NCI-H2171 treated with DMSO at 0.1 percent for 48 hours (cell line): ENCODE results near the gene PTGS1.
A peak's percentile ranks its signal among the peaks of the same experiment; 100 is the strongest.
"Not testable (repeated sequence)": the region's sequence is repeated elsewhere in the genome, so short reads cannot be mapped to it uniquely, and the experiment has no call there.

ENCODE experiments used
- DNase-seq: peaks from one replicate; lab custom pipeline; 2025; lab: John Stamatoyannopoulos, UW

The PTGS1 gene

DNA sequence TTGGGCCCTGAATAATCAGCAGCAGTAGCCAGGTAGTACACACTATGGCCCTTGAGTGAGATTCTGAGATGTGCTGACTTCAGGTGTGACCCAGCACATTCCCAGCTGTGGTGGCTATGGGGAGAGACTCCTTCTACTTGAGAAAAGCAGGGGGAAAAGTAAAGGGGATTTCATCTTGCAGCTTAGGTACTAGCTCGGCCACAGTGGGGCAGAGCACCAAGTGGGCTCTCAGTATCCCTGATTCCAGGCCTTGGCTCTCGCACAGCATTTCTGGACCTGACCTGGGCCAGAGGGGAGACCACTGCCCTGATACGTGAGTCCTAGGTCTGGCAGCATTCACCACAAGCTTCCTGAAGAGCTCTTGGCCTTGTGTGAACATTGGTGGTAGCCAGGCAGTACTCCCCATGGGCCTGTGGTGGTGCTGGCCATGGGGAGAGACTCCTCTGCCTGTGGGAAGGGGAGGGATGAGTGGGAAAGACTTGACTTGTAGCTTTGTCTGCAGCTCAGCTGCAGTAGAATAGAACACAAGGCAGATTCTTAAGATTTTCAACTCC is 27.6 kb downstream of the PTGS1 start:
- DNase-seq: no peak

DNA sequence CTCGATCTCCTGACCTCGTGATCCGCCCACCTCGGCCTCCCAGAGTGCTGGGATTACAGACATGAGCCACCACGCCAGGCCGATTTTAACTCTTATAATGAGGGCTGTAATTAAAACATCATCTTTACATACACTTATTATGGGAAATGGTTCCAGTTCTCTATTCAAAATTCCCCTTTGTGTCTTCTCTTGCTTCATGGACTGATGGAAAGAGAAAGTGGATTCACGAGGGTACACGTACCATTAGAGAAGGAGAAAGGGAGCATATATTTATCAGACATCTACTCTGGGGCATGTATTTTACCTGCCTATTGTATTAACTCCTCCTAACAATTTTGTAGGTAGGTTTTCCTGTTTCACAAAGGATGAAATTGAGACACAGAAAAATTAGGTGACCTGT is 31.1 kb downstream of the PTGS1 start:
- DNase-seq: no peak

DNA sequence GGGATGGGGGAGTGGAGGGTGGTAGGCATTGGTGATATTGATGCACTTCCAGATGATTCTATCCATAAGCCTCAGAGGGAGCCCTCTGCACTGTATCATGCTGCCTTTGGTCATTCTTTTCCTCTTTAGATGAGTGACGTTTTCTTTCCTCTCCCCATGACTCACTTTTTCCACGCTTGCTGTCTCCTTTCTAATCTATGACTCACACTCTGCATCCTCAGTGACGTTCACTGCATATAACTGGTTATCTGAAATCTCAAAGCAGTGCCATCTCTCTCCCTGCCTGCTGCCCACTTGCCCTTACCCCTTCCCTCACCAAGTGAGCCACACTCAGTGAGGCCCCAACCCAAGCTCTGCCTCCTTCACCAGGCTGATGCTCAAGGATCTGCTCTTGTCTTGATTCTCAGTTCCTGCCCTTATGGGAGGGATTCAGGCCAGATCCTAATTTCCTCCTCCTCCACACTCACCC is 31.6 kb downstream of the PTGS1 start:
- DNase-seq: no peak

DNA sequence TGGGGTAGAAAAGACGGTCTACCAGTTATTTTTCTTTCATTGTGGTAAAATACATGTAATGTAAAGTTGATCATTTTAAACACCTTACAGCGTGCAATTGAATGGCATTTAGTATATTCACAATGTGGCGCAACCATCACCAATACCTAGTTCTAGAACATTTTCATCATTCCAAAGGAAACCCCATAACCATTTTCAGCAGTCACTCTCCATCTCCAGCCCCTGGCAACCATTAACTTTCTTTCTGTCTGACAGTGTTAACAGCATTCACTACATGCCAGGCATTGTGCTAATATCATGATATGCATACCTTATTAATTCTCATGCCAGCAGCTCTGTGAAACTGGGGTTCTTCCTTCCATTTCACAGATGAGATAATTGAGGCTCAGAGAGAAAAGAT is 32.0 kb downstream of the PTGS1 start:
- no peak for DNase-seq

DNA sequence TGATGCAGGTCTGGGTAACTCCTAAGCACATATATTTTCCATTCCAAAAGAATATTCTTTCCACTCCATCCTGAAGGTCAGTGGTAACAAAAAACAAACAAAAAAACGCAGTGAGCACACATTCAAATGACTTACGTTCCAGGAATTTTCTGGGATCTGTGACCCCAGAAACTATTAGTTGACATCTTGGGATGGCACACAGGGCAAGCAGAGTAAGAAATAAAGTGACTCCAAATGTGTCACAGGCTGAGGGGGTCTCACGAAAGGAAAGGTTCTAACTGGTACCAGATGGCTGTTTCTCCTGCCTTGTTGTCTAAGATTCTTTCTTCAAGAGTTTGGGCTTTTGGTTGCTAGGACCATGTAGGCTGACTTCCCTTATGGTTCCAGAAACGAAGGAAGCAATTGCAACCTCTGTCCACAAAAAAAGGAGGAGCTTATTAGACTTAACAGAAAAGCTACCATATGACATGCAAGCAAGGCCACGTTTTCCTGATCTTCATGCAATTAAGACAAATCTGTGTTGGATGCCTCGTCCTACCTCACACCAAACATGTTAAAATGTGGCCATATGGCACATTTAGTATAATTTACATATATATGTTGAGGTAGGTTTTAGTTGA is 32.7 kb downstream of the PTGS1 start:
- no peak for DNase-seq

DNA sequence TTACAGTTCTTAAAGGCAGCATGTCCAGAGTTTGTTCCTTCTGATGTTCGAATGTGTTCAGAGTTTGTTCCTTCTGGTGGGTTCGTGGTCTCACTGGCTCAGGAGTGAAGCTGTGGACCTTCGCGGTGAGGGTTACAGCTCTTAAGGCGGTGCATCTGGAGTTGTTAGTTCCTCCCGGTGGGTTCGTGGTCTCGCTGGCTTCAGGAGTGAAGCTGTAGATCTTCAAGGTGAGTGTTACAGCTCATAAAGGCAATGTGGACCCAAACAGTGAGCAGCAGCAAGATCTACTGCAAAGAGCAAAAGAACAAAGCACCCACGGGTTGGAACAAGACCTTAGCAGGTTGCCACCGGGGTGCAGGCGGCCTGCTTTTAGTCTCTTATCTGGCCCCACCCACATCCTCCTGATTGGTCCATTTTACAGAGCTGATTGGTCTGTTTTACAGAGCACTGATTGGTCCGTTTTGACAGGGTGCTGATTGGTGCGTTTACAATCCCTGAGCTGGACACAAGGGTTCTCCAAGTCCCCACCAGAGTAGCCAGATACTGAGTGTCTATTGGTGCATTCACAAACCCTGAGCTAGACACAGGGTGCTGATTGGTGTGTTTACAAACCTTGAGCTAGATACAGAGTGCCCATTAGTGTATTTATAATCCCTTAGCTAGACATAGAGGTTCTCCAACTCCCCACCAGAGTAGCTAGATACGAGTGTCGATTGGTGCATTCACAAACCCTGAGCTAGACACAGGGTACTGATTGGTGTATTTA is 34.7 kb downstream of the PTGS1 start:
- not testable (repeated sequence) for DNase-seq

DNA sequence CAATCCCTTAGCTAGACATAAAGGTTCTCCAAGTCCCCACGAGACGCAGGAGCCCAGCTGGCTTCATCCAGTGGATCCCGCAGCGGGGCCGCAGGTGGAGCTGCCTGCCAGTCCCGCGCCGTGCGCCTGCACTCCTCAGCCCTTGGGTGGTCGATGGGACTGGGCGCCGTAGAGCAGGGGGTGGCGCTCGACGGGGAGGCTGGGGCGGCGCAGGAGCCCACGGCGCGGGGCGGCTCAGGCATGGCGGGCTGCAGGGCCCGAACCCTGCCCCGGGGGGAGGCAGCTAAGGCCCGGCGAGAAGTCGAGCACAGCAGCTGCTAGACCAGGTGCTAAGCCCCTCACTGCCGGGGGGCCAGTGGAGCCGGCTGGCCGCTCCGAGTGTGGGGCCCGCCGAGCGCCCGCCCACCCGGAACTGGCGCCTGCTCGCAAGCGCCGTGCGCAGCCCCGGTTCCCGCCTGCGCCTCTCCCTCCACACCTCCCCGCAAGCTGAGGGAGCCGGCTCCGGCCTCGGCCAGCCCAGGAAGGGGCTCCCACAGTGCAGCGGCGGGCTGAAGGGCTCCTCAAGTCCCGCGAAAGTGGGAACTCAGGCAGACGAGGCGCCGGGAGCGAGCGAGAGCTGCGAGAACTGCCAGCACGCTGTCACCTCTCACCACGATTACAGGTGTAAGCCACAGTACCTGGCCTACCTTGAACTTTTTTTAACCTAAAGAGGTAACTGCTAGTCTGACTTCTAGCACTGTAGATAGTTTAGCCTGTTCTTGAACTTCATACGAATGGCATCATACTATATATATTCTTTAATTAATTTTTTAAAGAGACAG is 35.5 kb downstream of the PTGS1 start:
- no peak for DNase-seq

DNA sequence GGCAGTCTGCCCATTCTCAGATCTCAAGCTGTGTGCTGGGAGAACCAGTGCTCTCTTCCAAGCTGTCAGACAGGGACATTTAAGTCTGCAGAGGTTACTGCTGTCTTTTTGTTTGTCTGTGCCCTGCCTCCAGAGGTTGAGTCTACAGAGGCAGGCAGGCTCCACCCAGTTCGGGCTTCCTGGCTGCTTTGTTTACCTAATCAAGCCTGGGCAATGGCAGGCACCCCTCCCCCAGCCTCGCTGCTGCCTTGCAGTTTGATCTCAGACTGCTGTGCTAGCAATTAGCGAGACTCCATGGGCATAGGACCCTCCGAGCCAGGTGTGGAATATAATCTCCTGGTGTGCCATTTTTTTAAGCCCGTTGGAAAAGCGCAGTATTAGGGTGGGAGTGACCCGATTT is 43.3 kb downstream of the PTGS1 start:
- DNase-seq: peak; percentile 72

DNA sequence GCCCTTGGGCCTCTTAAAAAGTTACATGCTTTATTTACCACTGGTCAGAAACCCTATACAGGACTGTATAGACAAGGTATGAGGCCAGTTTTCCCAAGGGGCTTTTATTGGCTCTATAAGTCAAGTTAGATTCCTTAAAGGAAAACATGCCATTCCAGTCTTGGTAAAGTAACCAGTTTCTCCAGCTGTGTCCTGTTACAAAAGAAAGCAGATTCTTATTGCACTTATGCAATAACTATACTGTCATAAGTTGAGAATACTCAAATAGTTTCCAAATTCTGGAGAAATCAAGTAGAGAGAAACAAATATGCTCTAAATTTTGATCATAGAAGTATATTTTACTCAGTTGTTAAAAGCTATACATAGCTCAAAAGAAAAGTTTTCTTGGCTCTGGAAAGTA is 47.2 kb downstream of the PTGS1 start:
- no peak for DNase-seq

DNA sequence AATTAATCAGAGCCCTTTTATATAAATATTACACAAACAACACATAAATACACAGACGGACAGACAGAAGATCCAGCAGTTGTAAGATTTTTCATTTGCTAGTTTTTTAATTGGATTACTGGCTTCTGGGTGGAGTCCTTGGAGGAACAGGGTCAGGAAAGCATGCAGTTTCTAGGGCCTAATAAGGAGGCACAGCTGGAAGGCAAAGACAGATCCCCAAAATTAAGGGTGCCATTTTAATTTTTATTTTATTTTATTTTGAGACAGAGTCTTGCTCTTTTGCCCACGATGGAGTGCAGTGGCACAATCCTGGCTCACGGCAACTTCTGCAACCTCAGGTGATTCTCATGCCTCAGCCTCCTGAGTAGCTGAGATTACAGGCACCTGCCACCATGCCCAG is 49.5 kb downstream of the PTGS1 start:
- DNase-seq: no peak

DNA sequence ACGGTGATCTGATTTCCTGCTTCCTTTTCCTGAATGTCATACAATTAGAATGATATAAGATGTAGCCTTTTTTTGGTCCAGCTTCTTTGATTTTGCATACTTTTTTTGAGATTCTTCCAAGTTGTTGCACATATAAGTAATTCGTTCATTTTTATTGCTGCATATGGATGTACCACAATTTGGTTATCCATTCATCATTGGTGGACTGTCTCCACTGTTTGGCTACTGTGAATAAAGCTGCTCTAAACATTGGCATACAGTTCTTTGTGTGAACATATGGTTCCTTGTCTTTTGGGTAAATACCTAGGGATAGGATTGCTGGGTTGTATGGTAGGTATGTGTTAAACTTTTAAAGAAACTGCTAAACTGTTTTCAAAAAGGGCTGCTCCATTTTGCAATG is 54.3 kb downstream of the PTGS1 start:
- no peak for DNase-seq

DNA sequence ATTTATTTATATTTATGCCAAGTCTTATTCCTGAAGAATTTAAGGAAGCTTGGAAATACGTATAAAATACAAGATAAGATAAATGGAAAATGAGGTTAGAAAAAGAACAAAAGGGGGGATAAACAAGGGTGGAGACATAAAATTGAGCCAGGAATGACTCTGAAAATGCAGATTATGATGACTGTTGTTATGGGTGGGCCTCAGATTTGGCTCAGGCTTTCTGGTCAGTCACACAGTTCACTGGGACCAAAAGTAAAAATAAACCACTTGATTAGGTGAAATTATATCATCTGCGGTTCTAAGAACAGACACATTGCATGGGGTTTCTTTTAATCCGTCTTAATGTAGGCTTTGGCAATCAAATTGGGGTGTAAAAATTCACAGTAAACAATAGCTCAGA is 55.9 kb downstream of the PTGS1 start:
- no peak for DNase-seq

DNA sequence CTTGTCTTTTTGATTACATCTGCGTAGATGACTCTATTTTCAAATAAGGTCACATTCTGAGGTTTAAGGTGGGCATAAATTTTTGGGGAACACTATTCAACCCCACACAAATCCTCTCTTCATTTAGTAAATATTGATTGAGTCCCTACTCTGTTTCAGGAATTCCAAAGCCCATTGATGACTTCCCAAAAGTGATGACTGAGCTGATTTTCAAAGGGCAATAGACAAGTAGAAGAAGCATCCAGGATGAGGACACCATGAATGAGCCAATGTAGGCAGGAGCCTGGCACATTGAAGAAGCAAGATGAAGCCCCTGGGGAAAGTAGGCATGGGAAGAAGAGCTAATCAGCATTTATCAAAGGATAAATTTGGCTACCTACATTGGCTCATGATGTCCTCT is 71.7 kb downstream of the PTGS1 start:
- no peak for DNase-seq

DNA sequence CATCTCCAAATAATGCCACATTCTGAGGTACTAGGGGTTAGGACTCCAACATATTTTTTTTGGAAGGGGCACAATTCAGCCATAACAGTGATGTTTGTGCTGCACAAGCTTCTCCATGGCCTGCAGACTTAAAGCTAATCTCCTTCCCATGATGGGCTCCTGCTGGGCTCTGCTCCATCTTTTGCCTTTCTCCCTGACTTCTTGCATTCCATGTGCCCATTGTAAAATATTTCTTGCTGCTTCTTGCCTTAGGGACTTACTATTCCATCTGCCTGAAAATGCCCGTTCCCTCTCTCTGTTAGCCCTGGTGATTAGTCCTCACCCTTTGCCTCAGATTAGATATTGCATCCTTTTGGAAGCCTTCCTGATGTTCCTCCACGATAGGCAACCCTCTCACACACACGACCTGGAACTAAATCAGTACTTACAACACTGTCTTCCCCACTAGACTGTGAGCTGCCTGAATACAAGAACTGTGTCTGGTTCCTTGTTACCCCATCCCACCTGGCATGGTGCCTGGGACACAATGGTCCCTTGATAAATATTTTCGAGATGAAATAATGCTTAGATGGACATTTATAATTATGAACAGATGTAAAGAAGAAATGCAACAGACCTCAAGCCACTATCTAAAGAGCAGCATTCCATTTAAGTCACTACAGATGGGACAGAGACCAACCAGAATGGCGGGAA is 73.4 kb downstream of the PTGS1 start:
- no peak for DNase-seq
